MM.1S (cell line): ENCODE measurements around the gene PIK3R2.

Experiments used
- DNase-seq: peaks from one replicate; pipeline ENCODE4 v3.0.0-alpha.2; 2015
- H2AFZ ChIP-seq: fragments of 300-600 bp; sonication (generic); 2 replicates; pipeline ENCODE4 v1.6.0; 2016; ENCODE audit warnings: antibody characterized with exemption, low read length
- H3F3A ChIP-seq: fragments of 300-600 bp; sonication (generic); 2 replicates; pipeline ENCODE4 v1.6.1; 2016; ENCODE audit warnings: mild to moderate bottlenecking, antibody characterized with exemption, low read length, moderate library complexity, mixed read lengths; ENCODE audit not compliant: insufficient read depth
- H3K27ac ChIP-seq: fragments of 300-600 bp; sonication (generic); 2 replicates; pipeline ENCODE4 v1.5.1; 2016; ENCODE audit warnings: mild to moderate bottlenecking, low read length
- H3K27me3 ChIP-seq: fragments of 300-600 bp; sonication (generic); replicated peaks from 2 replicates; pipeline ENCODE4 v1.6.0; 2016; ENCODE audit warnings: low read length; ENCODE audit not compliant: insufficient read depth
- H3K36me3 ChIP-seq: fragments of 300-600 bp; sonication (generic); replicated peaks from 2 replicates; pipeline ENCODE4 v1.6.1; 2016; ENCODE audit warnings: mild to moderate bottlenecking, low read length, mixed read lengths; ENCODE audit not compliant: insufficient read depth
- H3K4me1 ChIP-seq: fragments of 300-600 bp; sonication (generic); 2 replicates; pipeline ENCODE4 v1.6.1; 2016; ENCODE audit warnings: low read length, mixed read lengths
- H3K4me2 ChIP-seq: fragments of 300-600 bp; sonication (generic); 2 replicates; pipeline ENCODE4 v1.6.0; 2016; ENCODE audit warnings: low read depth, low read length
- H3K4me3 ChIP-seq: fragments of 300-600 bp; sonication (generic); 2 replicates; pipeline ENCODE4 v1.5.1; 2016; ENCODE audit warnings: low read length, mixed read lengths
- H3K79me2 ChIP-seq: fragments of 300-600 bp; sonication (generic); 2 replicates; pipeline ENCODE4 v1.6.1; 2016; ENCODE audit warnings: mixed run types, low read length, mixed read lengths
- H3K9ac ChIP-seq: fragments of 300-600 bp; sonication (generic); 2 replicates; pipeline ENCODE4 v1.6.1; 2016; ENCODE audit warnings: low read length, mixed read lengths
- H3K9me2 ChIP-seq: fragments of 300-600 bp; sonication (generic); replicated peaks from 2 replicates; pipeline ENCODE4 v1.6.1; 2016; ENCODE audit warnings: mild to moderate bottlenecking, low read length, mixed read lengths; ENCODE audit not compliant: insufficient read depth
- H3K9me3 ChIP-seq: fragments of 300-600 bp; sonication (generic); replicated peaks from 2 replicates; pipeline ENCODE4 v1.6.1; 2016; ENCODE audit warnings: mild to moderate bottlenecking, low read length, mixed read lengths; ENCODE audit not compliant: insufficient read depth
- H4K20me1 ChIP-seq: fragments of 300-600 bp; sonication (generic); 2 replicates; pipeline ENCODE4 v1.6.1; 2016; ENCODE audit warnings: mild to moderate bottlenecking, low read length, moderate library complexity, mixed read lengths; ENCODE audit not compliant: insufficient read depth
- EZH2 ChIP-seq: fragments of 300-600 bp; sonication (generic); optimal IDR thresholded peaks from 2 replicates; pipeline ENCODE3; 2017; ENCODE audit warnings: low read depth, mild to moderate bottlenecking, antibody characterized with exemption, low read length, mixed read lengths
- EZH2phosphoT487 ChIP-seq: fragments of 300-600 bp; sonication (generic); IDR thresholded peaks from 2 replicates; pipeline ENCODE4 v1.6.1; 2018; ENCODE audit warnings: antibody characterized with exemption, low read length
- TF ChIP-seq, protein P1 (sequence below): fragments of 300-600 bp; sonication (generic); IDR thresholded peaks from 2 replicates; pipeline ENCODE4 v1.5.1; 2016; ENCODE audit warnings: antibody characterized with exemption, low read length, mixed read lengths

The PIK3R2 gene

DNA sequence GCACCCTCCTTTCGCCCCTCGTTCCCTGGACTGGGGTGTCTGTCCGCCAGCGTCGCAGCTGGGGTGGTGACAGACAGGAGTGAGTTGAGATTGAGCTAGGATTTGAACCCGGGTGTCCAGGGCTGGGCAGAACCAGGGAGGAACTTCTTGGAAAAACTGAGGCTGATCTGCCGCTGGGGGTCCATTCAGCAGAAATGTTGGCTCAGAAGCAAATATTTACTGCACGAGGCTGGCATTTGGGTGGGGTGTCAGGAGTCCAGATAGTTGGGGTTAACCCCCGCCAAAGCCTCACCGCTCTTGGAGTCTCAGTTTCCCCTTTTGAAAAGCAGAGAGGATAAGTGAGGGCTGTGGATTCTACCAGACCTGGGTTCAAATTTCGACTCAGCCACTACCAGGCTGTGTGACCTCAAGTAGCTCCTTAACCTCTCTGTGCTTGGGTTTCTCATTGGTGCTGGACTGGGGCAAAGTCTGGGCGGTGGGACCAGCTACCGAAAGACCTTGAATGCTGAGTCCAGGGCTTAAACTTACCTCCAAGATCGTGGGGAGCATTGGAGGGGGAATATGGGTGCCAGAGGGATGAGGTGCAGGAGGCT is 34.4 kb upstream of the PIK3R2 start:
- H2AFZ ChIP-seq: peak overlapping the region; percentile 68
- TF ChIP-seq, protein P1, sequence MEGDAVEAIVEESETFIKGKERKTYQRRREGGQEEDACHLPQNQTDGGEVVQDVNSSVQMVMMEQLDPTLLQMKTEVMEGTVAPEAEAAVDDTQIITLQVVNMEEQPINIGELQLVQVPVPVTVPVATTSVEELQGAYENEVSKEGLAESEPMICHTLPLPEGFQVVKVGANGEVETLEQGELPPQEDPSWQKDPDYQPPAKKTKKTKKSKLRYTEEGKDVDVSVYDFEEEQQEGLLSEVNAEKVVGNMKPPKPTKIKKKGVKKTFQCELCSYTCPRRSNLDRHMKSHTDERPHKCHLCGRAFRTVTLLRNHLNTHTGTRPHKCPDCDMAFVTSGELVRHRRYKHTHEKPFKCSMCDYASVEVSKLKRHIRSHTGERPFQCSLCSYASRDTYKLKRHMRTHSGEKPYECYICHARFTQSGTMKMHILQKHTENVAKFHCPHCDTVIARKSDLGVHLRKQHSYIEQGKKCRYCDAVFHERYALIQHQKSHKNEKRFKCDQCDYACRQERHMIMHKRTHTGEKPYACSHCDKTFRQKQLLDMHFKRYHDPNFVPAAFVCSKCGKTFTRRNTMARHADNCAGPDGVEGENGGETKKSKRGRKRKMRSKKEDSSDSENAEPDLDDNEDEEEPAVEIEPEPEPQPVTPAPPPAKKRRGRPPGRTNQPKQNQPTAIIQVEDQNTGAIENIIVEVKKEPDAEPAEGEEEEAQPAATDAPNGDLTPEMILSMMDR: no peak
- DNase-seq: no peak
- peaks cover 17% of the 10 kb centered on the region for H3F3A ChIP-seq
- H3K36me3 ChIP-seq: no peaks in the 10 kb centered on the region
- H3K27me3 ChIP-seq: no peaks in the 10 kb centered on the region
- H3K4me2 ChIP-seq: peak overlapping the region; percentile 96
- H3K9ac ChIP-seq: peak overlapping the region; percentile 77
- H3K9me3 ChIP-seq: no peaks in the 10 kb centered on the region
- no peaks in the 10 kb centered on the region for H4K20me1 ChIP-seq
- peaks cover 31% of the 10 kb centered on the region for H3K79me2 ChIP-seq
- H3K4me3 ChIP-seq: peak overlapping the region; percentile 84
- H3K27ac ChIP-seq: peak overlapping the region; percentile 63
- no peaks in the 10 kb centered on the region for H3K9me2 ChIP-seq
- peaks cover 23% of the 10 kb centered on the region for H3K4me1 ChIP-seq

- Histone ChIP-seq H3K79me2 (peaks cover 31% of the 10 kb centered on the region), H3K9ac (peak overlapping the region; percentile 77; the same call in 1 of the 2 replicates), H3F3A (peaks cover 17% of the 10 kb centered on the region), H3K9me2 (no peaks in the 10 kb centered on the region), H4K20me1 (no peaks in the 10 kb centered on the region), H2AFZ (peak overlapping the region; percentile 68), H3K36me3 (no peaks in the 10 kb centered on the region), H3K27ac (peak overlapping the region; percentile 63), H3K9me3 (no peaks in the 10 kb centered on the region), H3K27me3 (no peaks in the 10 kb centered on the region), H3K4me2 (peak overlapping the region; percentile 96), H3K4me1 (peaks cover 23% of the 10 kb centered on the region), H3K4me3 (peak overlapping the region; percentile 84)
- no peak for TF ChIP-seq EZH2
- DNase-seq: peak; percentile 69
These were observed 33.8 kb upstream of the PIK3R2 start for GRCh38 chr19:18119013-18119716.

GRCh38 chr19:18119717-18120105 is 33.3 kb upstream of the PIK3R2 start:
- Histone ChIP-seq H2AFZ (0 out of 2 replicates have a peak overlapping the region, but pooled peaks have one; percentile 68), H3K9me3 (no peaks in the 10 kb centered on the region), H3K4me2 (peak overlapping the region; percentile 96), H3K79me2 (peaks cover 31% of the 10 kb centered on the region), H3K27ac (peak overlapping the region; percentile 63; the same call in 1 of the 2 replicates), H3K4me3 (peak overlapping the region; percentile 84), H4K20me1 (no peaks in the 10 kb centered on the region), H3K36me3 (no peaks in the 10 kb centered on the region), H3K9ac (peak overlapping the region; percentile 45; the same call in 1 of the 2 replicates), H3F3A (peaks cover 17% of the 10 kb centered on the region), H3K9me2 (no peaks in the 10 kb centered on the region), H3K4me1 (peaks cover 23% of the 10 kb centered on the region), H3K27me3 (no peaks in the 10 kb centered on the region)
- no peak for DNase-seq
- TF ChIP-seq EZH2: no peak
- TF ChIP-seq, protein P1: no peak
- no peak for TF ChIP-seq EZH2phosphoT487

GRCh38 chr19:18120127-18120526 is 32.8 kb upstream of the PIK3R2 start:
- Histone ChIP-seq H3K27me3 (no peaks in the 10 kb centered on the region), H3K4me3 (peak overlapping the region; percentile 84; the same call in 1 of the 2 replicates), H3F3A (peaks cover 17% of the 10 kb centered on the region), H2AFZ (no peak overlapping the region), H3K27ac (peak overlapping the region; percentile 63; the same call in 1 of the 2 replicates), H3K36me3 (no peaks in the 10 kb centered on the region), H3K9me3 (no peaks in the 10 kb centered on the region), H4K20me1 (no peaks in the 10 kb centered on the region), H3K4me2 (peak overlapping the region; percentile 96), H3K9ac (peak overlapping the region; percentile 45; the same call in 1 of the 2 replicates), H3K79me2 (peaks cover 31% of the 10 kb centered on the region), H3K4me1 (peaks cover 23% of the 10 kb centered on the region), H3K9me2 (no peaks in the 10 kb centered on the region)
- TF ChIP-seq EZH2phosphoT487: no peak
- no peak for TF ChIP-seq EZH2
- TF ChIP-seq, protein P1: no peak
- no peak for DNase-seq
